GM12864 (cell line): Measurements from ENCODE around the gene NKX2-2.
"Not testable (repeated sequence)": the region's sequence is repeated elsewhere in the genome, so short reads cannot be mapped to it uniquely, and the experiment has no call there.

Experiments
- DNase-seq: peaks from one replicate; pipeline ENCODE4 v3.0.0-alpha.2; 2011; ENCODE audit warnings: low read depth
- H3K4me3 ChIP-seq: 2 replicates; pipeline ENCODE4 v1.5.1; 2011; ENCODE audit warnings: mild to moderate bottlenecking, low read depth, low read length, control low read depth
- TF ChIP-seq, protein P1 (sequence below): IDR thresholded peaks from 2 replicates; pipeline ENCODE4 v1.5.1; 2011; ENCODE audit warnings: low read depth, mild to moderate bottlenecking, moderate library complexity, low read length, control low read depth, inconsistent platforms; ENCODE audit errors: missing control alignments

The NKX2-2 gene

DNA sequence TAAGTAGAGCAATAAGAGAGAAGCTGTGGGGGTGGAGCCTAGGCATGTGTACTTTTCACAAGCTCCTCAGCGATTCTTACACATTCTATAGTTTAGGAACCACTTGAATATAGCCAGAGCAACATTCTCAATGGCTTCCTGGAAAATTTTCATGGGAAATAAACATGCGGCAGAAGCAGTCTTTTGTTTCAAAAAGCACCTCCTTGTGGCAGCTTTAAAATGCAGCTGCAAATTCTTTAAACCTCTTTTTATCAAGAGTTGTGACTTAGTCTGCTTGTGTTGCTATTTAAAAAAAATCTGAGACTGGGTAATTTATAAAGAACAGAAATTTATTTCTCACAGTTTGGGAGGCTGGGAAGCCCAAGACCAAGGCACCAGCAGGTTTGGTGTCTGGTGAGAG is 23.8 kb downstream of the NKX2-2 start:
- DNase-seq: no peak

DNA sequence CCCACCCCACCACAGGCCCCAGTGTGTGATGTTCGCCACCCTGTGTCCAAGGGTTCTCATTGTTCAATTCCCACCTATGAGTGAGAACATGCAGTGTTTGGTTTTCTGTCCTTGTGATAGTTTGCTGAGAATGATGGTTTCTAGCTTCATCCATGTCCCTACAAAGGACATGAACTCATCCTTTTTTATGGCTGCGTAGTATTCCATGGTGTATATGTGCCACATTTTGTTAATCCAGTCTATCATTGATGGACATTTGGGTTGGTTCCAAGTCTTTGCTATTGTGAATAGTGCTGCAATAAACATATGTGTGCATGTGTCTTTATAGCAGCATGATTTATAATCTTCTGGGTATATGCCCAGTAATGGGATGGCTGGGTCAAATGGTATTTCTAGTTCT is 33.7 kb downstream of the NKX2-2 start:
- not testable (repeated sequence) for DNase-seq, H3K4me3 ChIP-seq

More for the DNA sequence above, 23.8 kb downstream of the NKX2-2 start:
- TF ChIP-seq, protein P1, sequence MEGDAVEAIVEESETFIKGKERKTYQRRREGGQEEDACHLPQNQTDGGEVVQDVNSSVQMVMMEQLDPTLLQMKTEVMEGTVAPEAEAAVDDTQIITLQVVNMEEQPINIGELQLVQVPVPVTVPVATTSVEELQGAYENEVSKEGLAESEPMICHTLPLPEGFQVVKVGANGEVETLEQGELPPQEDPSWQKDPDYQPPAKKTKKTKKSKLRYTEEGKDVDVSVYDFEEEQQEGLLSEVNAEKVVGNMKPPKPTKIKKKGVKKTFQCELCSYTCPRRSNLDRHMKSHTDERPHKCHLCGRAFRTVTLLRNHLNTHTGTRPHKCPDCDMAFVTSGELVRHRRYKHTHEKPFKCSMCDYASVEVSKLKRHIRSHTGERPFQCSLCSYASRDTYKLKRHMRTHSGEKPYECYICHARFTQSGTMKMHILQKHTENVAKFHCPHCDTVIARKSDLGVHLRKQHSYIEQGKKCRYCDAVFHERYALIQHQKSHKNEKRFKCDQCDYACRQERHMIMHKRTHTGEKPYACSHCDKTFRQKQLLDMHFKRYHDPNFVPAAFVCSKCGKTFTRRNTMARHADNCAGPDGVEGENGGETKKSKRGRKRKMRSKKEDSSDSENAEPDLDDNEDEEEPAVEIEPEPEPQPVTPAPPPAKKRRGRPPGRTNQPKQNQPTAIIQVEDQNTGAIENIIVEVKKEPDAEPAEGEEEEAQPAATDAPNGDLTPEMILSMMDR: no peak
- H3K4me3 ChIP-seq: no peak overlapping the region

DNA sequence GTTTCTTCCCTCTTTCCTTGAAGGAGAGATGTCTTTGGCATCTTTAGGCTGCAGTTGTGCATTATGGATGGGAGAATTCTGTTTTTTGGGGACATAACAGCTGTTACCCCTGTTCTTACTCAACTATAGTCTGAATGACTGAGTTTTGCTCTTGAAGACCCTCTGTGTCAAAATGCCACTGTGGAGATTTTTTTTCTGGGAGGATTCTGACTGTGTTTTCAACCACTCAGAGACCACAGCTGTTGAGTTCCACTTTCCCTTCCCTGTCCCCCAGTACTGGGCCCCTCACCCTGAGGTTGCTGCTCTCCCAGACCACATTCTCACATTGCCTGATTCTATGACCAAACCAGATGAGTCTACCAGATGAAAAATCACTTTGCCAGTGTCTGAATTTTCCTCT is 48.1 kb downstream of the NKX2-2 start:
- H3K4me3 ChIP-seq: no peak overlapping the region
- DNase-seq: no peak
- TF ChIP-seq, protein P1: no peak

DNA sequence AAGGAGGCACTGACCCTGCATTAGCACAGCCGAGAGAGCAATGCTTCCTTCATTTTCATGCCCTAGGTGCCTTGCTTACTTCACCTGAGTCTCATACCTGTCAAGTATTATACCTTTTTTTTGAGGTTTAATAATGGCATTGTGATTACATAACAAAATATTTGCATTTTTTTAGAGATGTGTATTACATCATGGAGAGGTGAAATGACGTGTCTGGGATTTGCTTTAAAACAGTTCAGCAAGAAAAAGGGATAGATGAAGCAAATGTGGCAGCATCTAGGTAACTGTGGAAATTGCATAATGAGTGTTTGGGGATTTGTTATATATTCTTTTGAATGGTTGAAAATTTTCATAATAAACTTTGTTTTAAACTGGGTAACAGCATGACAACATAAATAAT is 48.9 kb downstream of the NKX2-2 start:
- DNase-seq: no peak
- H3K4me3 ChIP-seq: no peak overlapping the region
- TF ChIP-seq, protein P1: no peak
